Right hindlimb (tissue), 1 donor: ENCODE measurements around the gene DEPDC5.
"Not testable (repeated sequence)": the region's sequence is repeated elsewhere in the genome, so short reads cannot be mapped to it uniquely, and the experiment has no call there.

Source experiments
- DNase-seq: peaks from one replicate; pipeline ENCODE4 v3.0.0-alpha.2; 2018

DEPDC5 gene

GRCh38 chr22:31753634-31754501, at the start of gene DEPDC5:
Gene DEPDC5, plus strand, starts transcription at chr22:31754019. Its CDS starts 903 bp downstream, at chr22:31754922.
- peak; percentile 98 for DNase-seq

GRCh38 chr22:31707519-31707918, 46.3 kb upstream of the DEPDC5 start:
- no peak for DNase-seq

- DNase-seq, result not testable (repeated sequence)
These were observed 42.6 kb upstream of the DEPDC5 start for GRCh38 chr22:31711226-31711625.

GRCh38 chr22:31715147-31715778, 38.6 kb upstream of the DEPDC5 start:
- DNase-seq, result no peak

GRCh38 chr22:31719850-31720471, 33.9 kb upstream of the DEPDC5 start:
- DNase-seq, result no peak

- no peak for DNase-seq
These were observed 30.1 kb upstream of the DEPDC5 start for GRCh38 chr22:31723723-31724122.

GRCh38 chr22:31726692-31727091, 27.1 kb upstream of the DEPDC5 start:
- DNase-seq, result no peak

GRCh38 chr22:31728857-31729256, 25.0 kb upstream of the DEPDC5 start:
- DNase-seq, result no peak

- no peak for DNase-seq
These were observed 23.5 kb upstream of the DEPDC5 start for GRCh38 chr22:31730344-31730711.

- no peak for DNase-seq
These were observed 21.6 kb upstream of the DEPDC5 start for GRCh38 chr22:31732089-31732829.

GRCh38 chr22:31733580-31734079, 20.2 kb upstream of the DEPDC5 start:
- DNase-seq, result no peak

- DNase-seq, result no peak
These were observed 19.3 kb upstream of the DEPDC5 start for GRCh38 chr22:31734512-31734911.

- DNase-seq, result no peak
These were observed 17.4 kb upstream of the DEPDC5 start for GRCh38 chr22:31736458-31736857.

- no peak for DNase-seq
These were observed 15.9 kb upstream of the DEPDC5 start for GRCh38 chr22:31737932-31738331.

- DNase-seq, result no peak
These were observed 15.3 kb upstream of the DEPDC5 start for GRCh38 chr22:31738566-31738965.

GRCh38 chr22:31739795-31740201, 14.0 kb upstream of the DEPDC5 start:
- DNase-seq, result no peak

GRCh38 chr22:31740314-31740713, 13.5 kb upstream of the DEPDC5 start:
- DNase-seq, result not testable (repeated sequence)

- no peak for DNase-seq
These were observed 11.7 kb upstream of the DEPDC5 start for GRCh38 chr22:31742115-31742514.

GRCh38 chr22:31742682-31743081, 11.1 kb upstream of the DEPDC5 start:
- no peak for DNase-seq

- DNase-seq, result no peak
These were observed 9.9 kb upstream of the DEPDC5 start for GRCh38 chr22:31743871-31744270.

GRCh38 chr22:31747441-31747840, 6.4 kb upstream of the DEPDC5 start:
- no peak for DNase-seq

- DNase-seq, result no peak
These were observed 5.3 kb upstream of the DEPDC5 start for GRCh38 chr22:31748490-31748889.
